ENCODE data around the gene CDK10.

DNA sequence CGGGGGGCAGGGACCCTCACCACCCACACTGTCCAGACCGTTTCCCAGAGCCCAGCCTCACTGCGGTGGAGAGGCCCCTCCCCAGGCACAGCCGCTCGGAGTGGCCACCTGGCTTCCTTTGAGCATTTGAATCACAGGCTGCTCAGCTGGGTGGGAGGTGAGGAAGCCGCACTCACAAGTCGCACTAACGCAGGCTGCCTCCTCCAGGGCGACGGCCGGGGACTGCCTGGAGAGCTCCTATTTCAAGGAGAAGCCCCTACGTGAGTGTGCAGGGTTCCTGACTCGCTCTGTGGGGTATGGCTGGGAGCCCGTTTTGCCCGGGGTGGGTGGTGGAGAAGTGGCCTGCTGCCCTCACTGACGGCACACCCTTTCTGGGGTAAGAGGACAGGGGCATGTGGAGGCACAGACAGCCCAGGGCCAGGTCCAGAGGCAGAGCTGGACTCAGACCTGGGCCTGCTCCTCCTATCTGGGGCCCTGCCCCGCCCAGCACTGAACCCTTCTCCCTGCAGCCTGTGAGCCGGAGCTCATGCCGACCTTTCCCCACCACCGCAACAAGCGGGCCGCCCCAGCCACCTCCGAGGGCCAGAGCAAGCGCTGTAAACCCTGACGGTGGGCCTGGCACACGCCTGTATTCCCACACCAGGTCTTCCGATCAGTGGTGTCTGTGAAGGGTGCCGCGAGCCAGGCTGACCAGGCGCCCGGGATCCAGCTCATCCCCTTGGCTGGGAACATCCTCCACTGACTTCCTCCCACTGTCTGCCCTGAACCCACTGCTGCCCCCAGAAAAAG lies 8.8 kb downstream of the CDK10 start:
- TF ChIP-seq CTCF (conservative IDR thresholded peaks at IDR 0.05) = no peak
- TF ChIP-seq ZFX (IDR thresholded peaks at IDR 0.05) = no peak

Data from C4-2B (cell line).